Gastrocnemius medialis (tissue), 4 donors: ENCODE measurements around the gene MBD3.

Experiments
- CTCF ChIP-seq, 5 experiments: fragments of 450-650 bp in 3 of 5; fragments of 200-600 bp in 2 of 5; sonication (generic) in 2 of 5; IDR thresholded peaks in 4 of 5; conservative IDR thresholded peaks in 1 of 5; 1 replicate in 4 of 5; 2 replicates in 1 of 5; pipeline ENCODE4 v1.5.1; 2016 to 2019; ENCODE audit warnings: antibody characterized with exemption in 5 of 5, mild to moderate bottlenecking in 3 of 5, moderate library complexity in 3 of 5
- POLR2A ChIP-seq, 2 donors: fragments of 450-650 bp; IDR thresholded peaks; one replicate each; pipeline ENCODE4 v1.6.1; 2017; ENCODE audit warnings: antibody characterized with exemption in 2 of 2, mild to moderate bottlenecking in 2 of 2, moderate library complexity in 2 of 2

- TF ChIP-seq CTCF (IDR thresholded peaks at IDR 0.05 in 4 of 5, conservative IDR thresholded peaks at IDR 0.05 in 1 of 5) (no peak), POLR2A (IDR thresholded peaks at IDR 0.05) (no peak)
These were observed 66.4 kb downstream of the MBD3 start for GRCh38 chr19:1526066-1526778.
